Sigmoid colon (tissue), 7 donors: ENCODE data around the gene TAT. TPM values are rescaled to one million over a fixed set of nuclear protein-coding genes. Genes with fewer than 3 reads are reported as not detected.
"Not testable (repeated sequence)": the region's sequence is repeated elsewhere in the genome, so short reads cannot be mapped to it uniquely, and the experiment has no call there.

Source experiments
- DNase-seq: peaks from one replicate; pipeline ENCODE4 v3.0.0-alpha.2; 2019
- H3K27ac ChIP-seq, 4 donors: fragments of 200-600 bp; sonication (generic); one replicate each; pipeline ENCODE4 v1.5.1; 2016 to 2019; ENCODE audit warnings: mild to moderate bottlenecking in 1 of 4
- H3K27me3 ChIP-seq, 3 donors: fragments of 200-600 bp; sonication (generic); one replicate each; pipeline ENCODE4 v1.5.1; 2019; ENCODE audit warnings: mild to moderate bottlenecking in 1 of 3
- H3K36me3 ChIP-seq, 4 donors: fragments of 200-600 bp; sonication (generic); one replicate each; pipeline ENCODE4 v1.5.1; 2016 to 2019
- H3K4me1 ChIP-seq, 4 donors: fragments of 200-600 bp; sonication (generic); one replicate each; pipeline ENCODE4 v1.5.1; 2017 to 2019
- H3K4me3 ChIP-seq, 4 donors: fragments of 200-600 bp; sonication (generic); one replicate each; pipeline ENCODE4 v1.5.1; 2017 to 2019; ENCODE audit warnings: mild to moderate bottlenecking in 2 of 4, moderate library complexity in 1 of 4
- H3K9me3 ChIP-seq, 4 donors: fragments of 200-600 bp in 3 of 4; sonication (generic) in 3 of 4; one replicate each; pipeline versions ENCODE4 v1.5.1 to v1.6.1; 2013 to 2019
- CTCF ChIP-seq, 4 experiments: fragments of 450-650 bp in 3 of 4; fragments of 200-600 bp in 1 of 4; IDR thresholded peaks; one replicate each; pipeline ENCODE4 v1.5.1; 2016 to 2019; ENCODE audit warnings: antibody characterized with exemption in 4 of 4, mild to moderate bottlenecking in 3 of 4, moderate library complexity in 2 of 4
- EP300 ChIP-seq, 4 donors: sonication (generic); formaldehyde crosslinking; IDR thresholded peaks; one replicate each; pipeline ENCODE4 v1.6.1; 2017; ENCODE audit warnings: antibody characterized with exemption in 4 of 4
- POLR2A ChIP-seq, 2 donors: fragments of 450-650 bp; IDR thresholded peaks; one replicate each; pipeline ENCODE4 v1.6.1; 2016; ENCODE audit warnings: antibody characterized with exemption in 2 of 2, mild to moderate bottlenecking in 2 of 2, moderate library complexity in 2 of 2
- POLR2AphosphoS5 ChIP-seq, 4 donors: sonication (generic); formaldehyde crosslinking; IDR thresholded peaks; one replicate each; pipeline ENCODE4 v1.6.1; 2017; ENCODE audit warnings: antibody characterized with exemption in 4 of 4
- WGBS, 2 donors: extraction: QIAGEN DNeasy Blood & Tissue Kit; methylation state at CpG; one replicate each; pipeline ENCODE4 v1.1.7; 2013; 5-methylcytosine and 5-hydroxymethylcytosine counted together
- intact Hi-C: fragments of 100-400 bp; cut with DNase I; formaldehyde crosslinking; loops from one replicate; pipeline ENCODE4 v1.15.1; 2023
- polyA plus RNA-seq, 3 donors: library from polyadenylated mRNA; stranded (reverse); fragments of 200-250 nt; gene quantifications; one replicate each; pipeline ENCODE4 v1.2.3, GENCODE V29; 2013
- total RNA-seq, 4 donors: library from RNA; depleted of rRNA; stranded (reverse); fragments of >200 nt; gene quantifications; one replicate each; pipeline ENCODE4 v1.1.0, GENCODE V29; 2016
- donor health status: healthy with polysubstance abuse.
- donor health status: Bipolar disorder and iron deficiency.
- donor health status: healthy.

TAT gene
- total and polyA plus RNA-seq, 7 donors = 0.22 to 3.2 (median 1.2) TPM; not detected in 4

DNA sequence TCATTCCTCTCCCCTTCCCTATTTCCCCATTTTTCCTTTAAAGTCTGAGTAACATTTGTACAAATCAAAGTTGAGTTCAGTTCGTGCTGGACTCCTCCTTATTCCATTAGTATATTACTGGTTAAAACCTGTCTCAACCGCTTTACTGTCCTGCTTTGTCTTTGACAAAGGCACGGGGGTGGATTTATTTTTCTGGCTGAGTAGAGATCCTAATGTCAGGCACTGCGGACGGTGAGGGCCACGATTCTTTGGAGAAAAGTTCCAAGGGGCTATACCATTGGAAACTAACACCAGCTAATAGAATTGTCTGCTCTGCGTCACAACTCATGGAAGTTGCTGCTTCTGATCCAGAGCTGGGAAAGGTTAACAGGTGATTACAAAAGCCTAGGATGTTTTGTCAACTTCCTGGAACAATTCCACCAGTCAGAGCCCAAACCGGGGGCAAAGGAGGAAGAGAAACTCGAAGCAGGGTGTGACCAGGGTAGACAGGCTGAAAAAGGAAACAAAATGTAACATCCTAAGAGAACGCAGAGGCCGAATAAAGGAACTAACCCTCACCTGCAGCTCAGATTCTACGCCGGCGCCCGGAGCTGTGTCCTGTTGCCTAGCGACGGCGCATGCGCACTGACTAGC lies 12.4 kb downstream of the TAT start:
- DNase-seq = no peak
- Histone ChIP-seq H3K27me3 (no peaks in the 10 kb centered on the region), H3K36me3 (no peaks in the 10 kb centered on the region), H3K9me3 (peaks cover 0 to 3% (median 1%) of the 10 kb centered on the region in 4 donors), H3K4me3 (peak overlapping the region; percentile 45 to 60 (median 50)), H3K27ac (peak overlapping the region; percentile 58 to 74 (median 71)), H3K4me1 (peaks cover 0 to 9% (median 2%) of the 10 kb centered on the region in 4 donors)
- intact Hi-C loops = no loop called here
- WGBS, 2 donors = 4 to 12% methylated on average over 19 of the region's 19 CpGs
- no peak for TF ChIP-seq POLR2AphosphoS5 (IDR thresholded peaks at IDR 0.05)
- TF ChIP-seq CTCF (IDR thresholded peaks at IDR 0.05) = no peak
- no peak for TF ChIP-seq POLR2A (IDR thresholded peaks at IDR 0.05)
- no peak for TF ChIP-seq EP300 (IDR thresholded peaks at IDR 0.05)

GRCh38 chr16:71562552-71562951 lies 14.3 kb downstream of the TAT start:
- peaks cover 0 to 9% (median 2%) of the 10 kb centered on the region in 4 donors for H3K4me1 ChIP-seq
- no peak for DNase-seq
- H3K9me3 ChIP-seq = peaks cover 0 to 3% (median 1%) of the 10 kb centered on the region in 4 donors
- H3K36me3 ChIP-seq = no peaks in the 10 kb centered on the region
- intact Hi-C loops = no loop called here
- H3K4me3 ChIP-seq = no peak overlapping the region
- no peak overlapping the region for H3K27ac ChIP-seq
- no peaks in the 10 kb centered on the region for H3K27me3 ChIP-seq
- WGBS, 2 donors = 94 to 96% methylated on average over 1 of the region's 1 CpG
- no peak for TF ChIP-seq EP300 (IDR thresholded peaks at IDR 0.05)
- no peak for TF ChIP-seq POLR2A (IDR thresholded peaks at IDR 0.05)
- no peak for TF ChIP-seq CTCF (IDR thresholded peaks at IDR 0.05)
- no peak for TF ChIP-seq POLR2AphosphoS5 (IDR thresholded peaks at IDR 0.05)

- 85 to 91% methylated on average over 8 of the region's 8 CpGs for WGBS, 2 donors
- H3K9me3 ChIP-seq, H3K27me3 ChIP-seq, intact Hi-C loops, H3K27ac ChIP-seq, H3K4me3 ChIP-seq, H3K36me3 ChIP-seq, H3K4me1 ChIP-seq, DNase-seq: not testable (repeated sequence)
Measured at GRCh38 chr16:71561886-71562285, 15.0 kb downstream of the TAT start.

DNA sequence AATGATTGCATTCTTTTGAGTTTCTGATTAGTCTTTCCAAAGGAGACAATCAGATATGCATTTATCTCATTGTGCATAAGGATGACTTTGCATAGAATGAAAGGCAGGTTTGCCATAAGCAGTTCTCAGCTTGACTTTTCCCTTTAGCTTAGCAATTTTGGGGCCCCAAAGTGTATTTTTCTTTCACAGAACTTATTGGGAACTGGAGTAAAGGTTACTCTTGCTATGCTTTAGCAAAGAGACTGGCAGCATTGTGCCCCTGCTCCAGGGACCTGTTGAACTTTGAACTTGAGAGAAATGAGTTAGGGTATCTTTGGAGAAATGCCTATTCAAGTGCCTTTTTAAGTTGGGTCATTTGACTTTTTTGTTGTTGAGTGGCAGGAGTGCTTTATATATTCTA lies 17.0 kb downstream of the TAT start:
- intact Hi-C loops = no loop called here
- H3K36me3 ChIP-seq = no peaks in the 10 kb centered on the region
- peaks cover 0 to 3% (median 1%) of the 10 kb centered on the region in 4 donors for H3K9me3 ChIP-seq
- H3K4me1 ChIP-seq = peaks cover 0 to 6% (median 2%) of the 10 kb centered on the region in 4 donors
- H3K27me3 ChIP-seq = no peaks in the 10 kb centered on the region
- DNase-seq = no peak
- TF ChIP-seq CTCF (IDR thresholded peaks at IDR 0.05) = no peak
- no peak for TF ChIP-seq EP300 (IDR thresholded peaks at IDR 0.05)
- no peak for TF ChIP-seq POLR2AphosphoS5 (IDR thresholded peaks at IDR 0.05)
- TF ChIP-seq POLR2A (IDR thresholded peaks at IDR 0.05) = no peak
- no peak overlapping the region for H3K27ac ChIP-seq
- H3K4me3 ChIP-seq = no peak overlapping the region

DNA sequence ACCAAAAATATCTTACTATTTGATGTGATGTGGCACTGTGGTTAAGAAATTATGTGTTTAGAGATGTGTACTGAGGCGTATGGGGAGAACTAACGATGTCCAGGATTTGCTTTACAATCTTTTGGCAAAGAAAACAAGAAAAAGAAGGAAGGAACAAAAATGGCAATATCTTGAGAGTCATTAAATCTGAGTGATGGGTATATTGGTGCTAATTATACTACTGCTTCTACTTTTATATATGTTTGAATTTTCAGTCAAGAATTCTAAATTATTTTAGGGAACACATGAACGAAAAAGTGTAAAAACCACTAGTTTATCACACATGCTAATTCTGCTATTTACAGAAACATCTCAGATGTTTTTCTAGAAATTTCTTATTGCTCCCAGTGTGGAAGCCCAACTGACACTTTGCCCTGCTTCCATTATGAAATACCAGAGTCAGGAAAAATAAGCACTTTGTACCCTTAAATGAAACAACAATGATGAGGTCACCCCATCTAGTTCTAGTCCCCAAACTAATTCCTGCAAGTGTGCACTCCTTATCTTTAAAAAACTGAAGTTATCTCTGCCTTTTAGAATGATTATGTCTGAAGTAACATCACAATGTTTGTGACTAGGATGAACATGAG lies 18.8 kb downstream of the TAT start:
- H3K36me3 ChIP-seq = no peaks in the 10 kb centered on the region
- TF ChIP-seq EP300 (IDR thresholded peaks at IDR 0.05) = no peak
- H3K27ac ChIP-seq = no peak overlapping the region
- intact Hi-C loops = no loop called here
- H3K9me3 ChIP-seq = peaks cover 0 to 3% (median 1%) of the 10 kb centered on the region in 4 donors
- H3K27me3 ChIP-seq = no peaks in the 10 kb centered on the region
- no peak for DNase-seq
- no peak overlapping the region for H3K4me3 ChIP-seq
- 60 to 66% methylated on average over 3 of the region's 3 CpGs for WGBS, 2 donors
- H3K4me1 ChIP-seq = no peaks in the 10 kb centered on the region
